ENCODE results near the gene DNTTIP2.

DNA sequence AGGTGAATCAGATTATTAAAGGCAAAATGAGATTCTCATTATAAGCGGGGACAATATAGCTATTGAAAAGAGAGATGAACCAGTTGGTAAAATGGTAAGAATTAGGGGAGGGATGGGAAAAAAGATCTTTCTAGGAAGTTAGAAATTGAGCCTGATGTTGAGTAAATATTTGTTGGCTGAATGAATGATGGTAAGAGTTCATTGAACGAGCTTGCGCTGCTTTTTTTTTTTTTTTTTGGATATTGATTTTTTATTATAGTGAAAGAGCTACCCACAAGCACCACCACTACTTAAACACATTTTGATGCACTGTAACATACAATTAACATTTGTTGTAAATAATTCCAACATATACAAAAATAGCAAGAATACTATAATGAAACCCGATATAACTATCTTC is 31.3 kb upstream of the DNTTIP2 start:
- TF ChIP-seq BHLHE40 (IDR thresholded peaks at IDR 0.05; ENCODE audit: borderline replicate concordance) (no peak), NFRKB (IDR thresholded peaks at IDR 0.05) (no peak), HDGF (IDR thresholded peaks at IDR 0.05; ENCODE audit: borderline replicate concordance) (no peak), TARDBP (IDR thresholded peaks at IDR 0.05) (no peak), SUZ12 (IDR thresholded peaks at IDR 0.05) (no peak), ELF4 (IDR thresholded peaks at IDR 0.05) (no peak), FOXM1 (IDR thresholded peaks at IDR 0.05; ENCODE audit: borderline replicate concordance) (no peak), FOXK2 (IDR thresholded peaks at IDR 0.05) (no peak), SP1 (IDR thresholded peaks at IDR 0.05) (no peak), ZNF384 (IDR thresholded peaks at IDR 0.05) (no peak), CTBP1 (IDR thresholded peaks at IDR 0.05; ENCODE audit: borderline replicate concordance) (no peak)
- TF ChIP-seq, protein P1, sequence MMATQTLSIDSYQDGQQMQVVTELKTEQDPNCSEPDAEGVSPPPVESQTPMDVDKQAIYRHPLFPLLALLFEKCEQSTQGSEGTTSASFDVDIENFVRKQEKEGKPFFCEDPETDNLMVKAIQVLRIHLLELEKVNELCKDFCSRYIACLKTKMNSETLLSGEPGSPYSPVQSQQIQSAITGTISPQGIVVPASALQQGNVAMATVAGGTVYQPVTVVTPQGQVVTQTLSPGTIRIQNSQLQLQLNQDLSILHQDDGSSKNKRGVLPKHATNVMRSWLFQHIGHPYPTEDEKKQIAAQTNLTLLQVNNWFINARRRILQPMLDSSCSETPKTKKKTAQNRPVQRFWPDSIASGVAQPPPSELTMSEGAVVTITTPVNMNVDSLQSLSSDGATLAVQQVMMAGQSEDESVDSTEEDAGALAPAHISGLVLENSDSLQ (IDR thresholded peaks at IDR 0.05): no peak
